HG03575 (cell line): ENCODE data around the gene CPNE7.
"Not testable (repeated sequence)": the region's sequence is repeated elsewhere in the genome, so short reads cannot be mapped to it uniquely, and the experiment has no call there.

ENCODE experiments used
- ATAC-seq: cut with Tn5 transposase; IDR thresholded peaks from one replicate; pipeline ENCODE4 v1.9.1; 2021; ENCODE audit not compliant: unreplicated experiment, insufficient number of reproducible peaks, low FRiP score; ENCODE audit errors: extremely low read depth

Gene CPNE7

GRCh38 chr16:89615176-89615575 lies 39.6 kb downstream of the CPNE7 start:
- no peak for ATAC-seq

- no peak for ATAC-seq
Observed at GRCh38 chr16:89615596-89616090, 40.1 kb downstream of the CPNE7 start.

GRCh38 chr16:89616623-89617022 lies 41.1 kb downstream of the CPNE7 start:
- ATAC-seq = no peak

GRCh38 chr16:89617036-89617435 lies 41.5 kb downstream of the CPNE7 start:
- no peak for ATAC-seq

- no peak for ATAC-seq
Observed at GRCh38 chr16:89618109-89618998, 42.8 kb downstream of the CPNE7 start.

GRCh38 chr16:89619840-89620239 lies 44.3 kb downstream of the CPNE7 start:
- ATAC-seq = no peak

GRCh38 chr16:89620406-89620841 lies 44.9 kb downstream of the CPNE7 start:
- no peak for ATAC-seq

GRCh38 chr16:89621136-89621697 lies 45.7 kb downstream of the CPNE7 start:
- no peak for ATAC-seq

GRCh38 chr16:89621698-89622409 lies 46.3 kb downstream of the CPNE7 start:
- ATAC-seq = no peak

- no peak for ATAC-seq
Observed at GRCh38 chr16:89623511-89624261, 48.1 kb downstream of the CPNE7 start.

GRCh38 chr16:89624777-89625761 lies 49.5 kb downstream of the CPNE7 start:
- ATAC-seq = no peak

- no peak for ATAC-seq
Observed at GRCh38 chr16:89629827-89630610, 54.5 kb downstream of the CPNE7 start.

- no peak for ATAC-seq
Observed at GRCh38 chr16:89633064-89633631, 57.6 kb downstream of the CPNE7 start.

GRCh38 chr16:89634463-89635385 lies 59.2 kb downstream of the CPNE7 start:
- not testable (repeated sequence) for ATAC-seq

GRCh38 chr16:89636663-89637062 lies 61.1 kb downstream of the CPNE7 start:
- ATAC-seq = no peak

GRCh38 chr16:89637379-89637778 lies 61.8 kb downstream of the CPNE7 start:
- ATAC-seq = no peak
